ENCODE measurements around the gene KHNYN. TPM values are rescaled to one million over a fixed set of nuclear protein-coding genes. Genes with fewer than 3 reads are reported as not detected.

Gene KHNYN
- total RNA-seq, 1 donor from 2014 or later = 65.9 TPM

DNA sequence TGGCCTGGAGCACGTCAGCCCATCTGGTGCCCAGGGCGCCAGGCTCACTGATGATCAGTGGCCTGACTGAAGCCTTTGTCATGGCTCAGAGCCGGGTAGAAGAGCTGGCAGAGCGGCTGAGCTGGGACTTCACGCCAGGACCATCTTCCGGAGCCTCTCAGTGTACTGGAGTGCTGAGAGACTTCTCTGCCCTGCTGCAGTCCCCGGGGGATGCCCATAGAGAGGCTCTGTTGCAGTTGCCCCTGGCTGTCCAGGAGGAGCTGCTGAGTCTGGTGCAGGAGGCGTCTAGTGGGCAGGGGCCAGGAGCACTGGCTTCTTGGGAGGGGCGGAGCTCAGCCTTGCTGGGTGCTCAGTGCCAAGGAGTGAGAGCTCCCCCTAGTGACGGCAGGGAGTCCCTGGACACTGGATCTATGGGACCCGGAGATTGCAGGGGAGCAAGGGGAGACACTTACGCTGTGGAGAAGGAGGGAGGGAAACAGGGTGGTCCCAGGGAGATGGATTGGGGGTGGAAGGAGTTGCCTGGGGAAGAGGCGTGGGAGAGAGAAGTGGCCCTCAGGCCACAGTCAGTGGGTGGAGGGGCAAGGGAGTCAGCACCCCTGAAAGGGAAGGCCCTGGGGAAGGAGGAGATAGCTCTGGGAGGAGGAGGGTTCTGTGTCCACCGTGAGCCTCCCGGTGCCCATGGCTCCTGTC is 2.0 kb downstream of the KHNYN start:
- no peaks in the 10 kb centered on the region for H3K27me3 Mint-ChIP-seq (ENCODE audit: insufficient read depth)
- H3K9me3 Mint-ChIP-seq = no peaks in the 10 kb centered on the region
- H3K36me3 Mint-ChIP-seq (ENCODE audit: low read depth) = peaks cover 34% of the 10 kb centered on the region
- intact Hi-C loops (cut with micrococcal nuclease) = loop anchor here (1.0 to 10.0 kb wide), 12 partner anchors 11 to 1899 kb away; partner anchors contain the start of genes GMPR2, IRF9, LTB4R2 and NEDD8
- H3K4me1 Mint-ChIP-seq (ENCODE audit: low read depth) = peaks cover 51% of the 10 kb centered on the region
- DNase-seq (ENCODE audit: low spot score) = peak; percentile 85
- peak overlapping the region; percentile 90 for H3K4me3 Mint-ChIP-seq
- peak overlapping the region; percentile 95 for H3K27ac Mint-ChIP-seq

GRCh38 chr14:24432259-24433131 is 2.7 kb downstream of the KHNYN start:
- DNase-seq (ENCODE audit: low spot score) = no peak
- H3K9me3 Mint-ChIP-seq = no peaks in the 10 kb centered on the region
- intact Hi-C loops (cut with micrococcal nuclease) = loop anchor here (5.0 to 10.0 kb wide), 3 partner anchors 270 to 1900 kb away; partner anchors contain the start of genes IRF9 and PABPN1
- peaks cover 38% of the 10 kb centered on the region for H3K36me3 Mint-ChIP-seq (ENCODE audit: low read depth)
- H3K27me3 Mint-ChIP-seq (ENCODE audit: insufficient read depth) = no peaks in the 10 kb centered on the region
- no peak overlapping the region for H3K27ac Mint-ChIP-seq
- peaks cover 54% of the 10 kb centered on the region for H3K4me1 Mint-ChIP-seq (ENCODE audit: low read depth)
- no peak overlapping the region for H3K4me3 Mint-ChIP-seq

GRCh38 chr14:24434036-24434435 is 4.3 kb downstream of the KHNYN start:
- Mint-ChIP-seq H3K4me3 (no peak overlapping the region), H3K27ac (no peak overlapping the region), H3K9me3 (no peaks in the 10 kb centered on the region), H3K4me1 (ENCODE audit: low read depth) (peaks cover 67% of the 10 kb centered on the region), H3K27me3 (ENCODE audit: insufficient read depth) (no peaks in the 10 kb centered on the region), H3K36me3 (ENCODE audit: low read depth) (peaks cover 53% of the 10 kb centered on the region)
- no peak for DNase-seq (ENCODE audit: low spot score)
- intact Hi-C loops (cut with micrococcal nuclease) = loop anchor here (5.0 to 10.0 kb wide), 3 partner anchors 272 to 1902 kb away; partner anchors contain the start of genes IRF9 and PABPN1

DNA sequence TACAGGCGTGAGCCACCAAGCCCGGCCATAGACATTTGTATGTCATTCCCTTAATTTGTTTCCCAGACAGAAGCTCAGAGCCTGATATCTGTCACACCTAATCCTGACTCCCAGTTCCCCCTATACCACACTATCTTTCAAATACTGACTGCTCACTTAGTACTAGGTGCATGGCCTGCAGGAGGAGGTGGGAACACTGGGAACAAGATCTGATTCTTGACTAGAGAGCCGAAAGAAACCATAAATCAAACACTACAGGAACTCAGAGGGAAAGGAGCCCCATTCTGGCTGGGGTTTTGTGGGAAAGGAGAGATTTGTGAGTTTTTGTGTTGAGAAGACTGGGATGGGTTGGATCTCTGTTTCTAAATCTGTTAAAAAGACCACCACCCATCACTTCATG is 4.9 kb downstream of the KHNYN start:
- no peak overlapping the region for H3K27ac Mint-ChIP-seq
- H3K4me1 Mint-ChIP-seq (ENCODE audit: low read depth) = peaks cover 67% of the 10 kb centered on the region
- intact Hi-C loops (cut with micrococcal nuclease) = loop anchor here (5.0 to 10.0 kb wide), 3 partner anchors 272 to 1902 kb away; partner anchors contain the start of genes IRF9 and PABPN1
- H3K9me3 Mint-ChIP-seq = no peaks in the 10 kb centered on the region
- no peak for DNase-seq (ENCODE audit: low spot score)
- H3K27me3 Mint-ChIP-seq (ENCODE audit: insufficient read depth) = no peaks in the 10 kb centered on the region
- H3K4me3 Mint-ChIP-seq = no peak overlapping the region
- H3K36me3 Mint-ChIP-seq (ENCODE audit: low read depth) = peaks cover 59% of the 10 kb centered on the region

DNA sequence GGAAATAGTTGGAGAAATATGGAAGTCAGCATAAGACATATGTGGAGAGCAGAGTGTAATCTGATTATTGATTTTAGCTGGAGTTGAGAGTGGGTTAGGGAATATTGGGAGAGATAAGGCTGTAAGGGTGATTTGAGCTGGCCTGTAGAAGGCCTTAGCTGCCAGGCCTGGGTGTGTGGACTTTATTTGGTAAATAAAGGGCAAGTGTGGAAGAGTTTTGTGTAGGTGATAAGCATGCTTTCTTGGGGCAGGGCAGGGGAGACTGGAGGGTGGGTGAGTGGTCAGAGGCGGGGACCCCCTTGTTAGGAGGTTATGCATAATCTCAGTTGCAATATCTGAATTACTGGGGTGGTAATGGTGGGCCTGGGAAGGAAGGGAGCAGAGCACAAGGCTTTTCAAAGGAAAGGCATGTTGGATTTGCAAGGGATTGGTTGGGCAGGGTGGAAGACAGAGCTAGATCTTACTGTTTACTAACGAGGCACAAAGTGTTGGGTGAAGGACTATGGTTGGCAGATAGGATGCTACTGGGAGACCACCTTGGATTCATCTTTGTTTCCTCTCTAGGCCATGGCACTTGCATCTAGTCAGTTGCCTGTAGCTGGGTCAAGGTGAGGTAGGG is 5.5 kb downstream of the KHNYN start:
- H3K4me3 Mint-ChIP-seq = no peak overlapping the region
- H3K36me3 Mint-ChIP-seq (ENCODE audit: low read depth) = peaks cover 60% of the 10 kb centered on the region
- H3K27ac Mint-ChIP-seq = peak overlapping the region; percentile 49
- H3K9me3 Mint-ChIP-seq = no peaks in the 10 kb centered on the region
- no peaks in the 10 kb centered on the region for H3K27me3 Mint-ChIP-seq (ENCODE audit: insufficient read depth)
- intact Hi-C loops (cut with micrococcal nuclease) = loop anchor here (10.0 kb wide), 1 partner anchor 1110 kb away; the partner anchor contains the start of gene PABPN1
- no peak for DNase-seq (ENCODE audit: low spot score)
- H3K4me1 Mint-ChIP-seq (ENCODE audit: low read depth) = peaks cover 68% of the 10 kb centered on the region

DNA sequence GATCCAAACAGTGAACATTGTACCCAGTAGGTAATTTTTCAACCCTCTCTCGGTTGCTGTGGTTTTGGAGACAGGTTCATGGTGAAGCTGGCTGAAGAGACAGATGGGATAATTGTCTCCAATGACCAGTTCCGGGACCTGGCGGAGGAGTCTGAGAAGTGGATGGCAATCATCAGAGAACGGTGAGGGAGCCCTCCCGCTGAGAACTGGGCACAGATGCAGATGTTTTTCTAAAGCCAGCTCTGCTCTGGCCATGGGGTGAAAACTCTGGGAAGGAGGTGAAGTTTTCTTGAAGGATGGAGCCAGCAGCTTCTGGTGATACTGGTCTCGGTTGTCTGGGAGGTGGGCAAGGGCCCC is 6.2 kb downstream of the KHNYN start:
- DNase-seq (ENCODE audit: low spot score) = no peak
- Mint-ChIP-seq H3K27me3 (ENCODE audit: insufficient read depth) (no peaks in the 10 kb centered on the region), H3K4me1 (ENCODE audit: low read depth) (peaks cover 73% of the 10 kb centered on the region), H3K9me3 (no peaks in the 10 kb centered on the region), H3K27ac (peak overlapping the region; percentile 50), H3K36me3 (ENCODE audit: low read depth) (peaks cover 65% of the 10 kb centered on the region), H3K4me3 (no peak overlapping the region)
- intact Hi-C loops (cut with micrococcal nuclease) = loop anchor here (1.0 to 10.0 kb wide), 3 partner anchors 71 to 1111 kb away; partner anchors contain the start of gene PABPN1

DNA sequence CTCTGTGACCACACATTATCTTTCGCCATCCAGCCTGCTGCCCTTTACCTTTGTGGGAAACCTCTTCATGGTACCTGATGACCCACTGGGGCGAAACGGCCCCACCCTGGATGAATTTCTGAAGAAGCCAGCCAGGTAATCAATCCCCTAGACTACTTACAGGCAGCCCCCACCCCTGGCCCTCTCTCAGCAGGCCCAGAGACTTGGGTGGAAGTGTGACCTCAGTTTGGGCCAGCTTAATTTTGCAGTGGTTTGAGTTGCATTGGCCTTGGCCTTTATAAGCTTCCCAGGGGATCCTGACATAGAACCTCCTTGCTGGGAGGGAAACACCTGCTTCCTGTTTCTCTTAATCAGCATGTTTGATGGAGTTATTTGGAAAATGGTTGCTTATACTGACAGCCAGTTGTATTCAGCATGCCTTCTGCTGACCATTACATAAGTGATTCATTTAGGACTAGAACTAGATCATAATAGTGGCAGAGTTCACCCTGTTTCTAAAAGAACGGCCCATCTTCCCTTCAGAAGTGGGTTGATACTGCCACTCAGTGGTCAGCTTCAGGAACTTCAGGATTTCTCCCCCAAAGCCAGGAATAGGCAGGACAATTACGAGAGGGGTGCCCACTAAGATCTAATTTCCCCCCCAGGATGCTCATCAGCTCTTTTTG is 6.7 kb downstream of the KHNYN start:
- H3K36me3 Mint-ChIP-seq (ENCODE audit: low read depth) = peaks cover 65% of the 10 kb centered on the region
- DNase-seq (ENCODE audit: low spot score) = peak; percentile 26
- H3K27me3 Mint-ChIP-seq (ENCODE audit: insufficient read depth) = no peaks in the 10 kb centered on the region
- H3K4me1 Mint-ChIP-seq (ENCODE audit: low read depth) = peaks cover 72% of the 10 kb centered on the region
- intact Hi-C loops (cut with micrococcal nuclease) = loop anchor here (1.0 to 10.0 kb wide), 3 partner anchors 71 to 1112 kb away; partner anchors contain the start of gene PABPN1
- H3K27ac Mint-ChIP-seq = peak overlapping the region; percentile 53
- peak overlapping the region; percentile 32 for H3K4me3 Mint-ChIP-seq
- no peaks in the 10 kb centered on the region for H3K9me3 Mint-ChIP-seq

- Mint-ChIP-seq H3K27ac (peak overlapping the region; percentile 53), H3K4me1 (ENCODE audit: low read depth) (peaks cover 71% of the 10 kb centered on the region), H3K4me3 (peak overlapping the region; percentile 32), H3K36me3 (ENCODE audit: low read depth) (peaks cover 65% of the 10 kb centered on the region), H3K9me3 (no peaks in the 10 kb centered on the region), H3K27me3 (ENCODE audit: insufficient read depth) (no peaks in the 10 kb centered on the region)
- intact Hi-C loops (cut with micrococcal nuclease) = loop anchor here (10.0 kb wide), 1 partner anchor 1112 kb away; the partner anchor contains the start of gene PABPN1
- no peak for DNase-seq (ENCODE audit: low spot score)
These were observed 7.4 kb downstream of the KHNYN start for GRCh38 chr14:24437020-24437735.

GRCh38 chr14:24437736-24438067 is 7.9 kb downstream of the KHNYN start:
- H3K36me3 Mint-ChIP-seq (ENCODE audit: low read depth) = peaks cover 65% of the 10 kb centered on the region
- H3K9me3 Mint-ChIP-seq = no peaks in the 10 kb centered on the region
- intact Hi-C loops (cut with micrococcal nuclease) = loop anchor here (10.0 kb wide), 1 partner anchor 1113 kb away; the partner anchor contains the start of gene PABPN1

GRCh38 chr14:24438223-24439097 is 8.7 kb downstream of the KHNYN start:
- DNase-seq (ENCODE audit: low spot score) = no peak
- Mint-ChIP-seq H3K27ac (peak overlapping the region; percentile 68), H3K9me3 (no peaks in the 10 kb centered on the region), H3K36me3 (ENCODE audit: low read depth) (peaks cover 58% of the 10 kb centered on the region), H3K27me3 (ENCODE audit: insufficient read depth) (no peaks in the 10 kb centered on the region), H3K4me1 (ENCODE audit: low read depth) (peaks cover 69% of the 10 kb centered on the region), H3K4me3 (no peak overlapping the region)
- intact Hi-C loops (cut with micrococcal nuclease) = loop anchor here (10.0 kb wide), 1 partner anchor 1114 kb away; the partner anchor contains the start of gene PABPN1

More at GRCh38 chr14:24437736-24438067, 7.9 kb downstream of the KHNYN start:
- Mint-ChIP-seq H3K4me3 (no peak overlapping the region), H3K27me3 (ENCODE audit: insufficient read depth) (no peaks in the 10 kb centered on the region), H3K4me1 (ENCODE audit: low read depth) (peaks cover 71% of the 10 kb centered on the region), H3K27ac (peak overlapping the region; percentile 35)
- no peak for DNase-seq (ENCODE audit: low spot score)

GRCh38 chr14:24439257-24439656 is 9.5 kb downstream of the KHNYN start:
- no peaks in the 10 kb centered on the region for H3K27me3 Mint-ChIP-seq (ENCODE audit: insufficient read depth)
- H3K36me3 Mint-ChIP-seq (ENCODE audit: low read depth) = peaks cover 54% of the 10 kb centered on the region
- H3K4me1 Mint-ChIP-seq (ENCODE audit: low read depth) = peaks cover 68% of the 10 kb centered on the region
- H3K9me3 Mint-ChIP-seq = no peaks in the 10 kb centered on the region
- H3K4me3 Mint-ChIP-seq = peak overlapping the region; percentile 58
- intact Hi-C loops (cut with micrococcal nuclease) = loop anchor here (10.0 kb wide), 1 partner anchor 1114 kb away; the partner anchor contains the start of gene PABPN1
- no peak for DNase-seq (ENCODE audit: low spot score)
- peak overlapping the region; percentile 24 for H3K27ac Mint-ChIP-seq

Data from activated T-helper 1 cell treated with anti-CD3 and anti-CD28 coated beads, Interleukin-12 subunit alpha, Interleukin-12 subunit beta, Interleukin-2, Interleukin-4 antibody, amounts not matched to agents 30 ng/mL and 10 ng/mL and 1 ng/mL, durations not matched to agents 14 hours and 24 hours and 36 hours (primary cell).